ENCODE results near the gene GSK3B.
"Not testable (repeated sequence)": the region's sequence is repeated elsewhere in the genome, so short reads cannot be mapped to it uniquely, and the experiment has no call there.

The GSK3B gene

DNA sequence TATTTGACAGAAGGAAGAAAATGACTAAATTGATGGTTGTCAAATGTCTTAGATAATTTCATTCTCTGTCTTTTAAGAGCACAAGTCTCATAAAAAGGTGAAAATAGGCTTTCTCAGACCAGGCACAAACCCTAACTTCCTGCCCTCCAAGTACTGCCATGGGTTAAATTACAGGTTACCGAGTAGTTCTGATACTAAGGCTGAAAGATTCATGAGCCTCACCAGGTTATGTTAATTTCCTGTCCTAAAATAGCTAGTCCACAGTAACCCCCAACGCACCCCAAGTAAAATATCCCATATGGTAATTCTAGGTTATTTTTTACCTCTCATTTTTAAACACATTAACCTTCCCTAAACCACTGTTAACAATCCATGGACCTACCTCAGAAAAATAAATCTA lies 42.0 kb downstream of the GSK3B start:
- DNase-seq, result no peak

DNA sequence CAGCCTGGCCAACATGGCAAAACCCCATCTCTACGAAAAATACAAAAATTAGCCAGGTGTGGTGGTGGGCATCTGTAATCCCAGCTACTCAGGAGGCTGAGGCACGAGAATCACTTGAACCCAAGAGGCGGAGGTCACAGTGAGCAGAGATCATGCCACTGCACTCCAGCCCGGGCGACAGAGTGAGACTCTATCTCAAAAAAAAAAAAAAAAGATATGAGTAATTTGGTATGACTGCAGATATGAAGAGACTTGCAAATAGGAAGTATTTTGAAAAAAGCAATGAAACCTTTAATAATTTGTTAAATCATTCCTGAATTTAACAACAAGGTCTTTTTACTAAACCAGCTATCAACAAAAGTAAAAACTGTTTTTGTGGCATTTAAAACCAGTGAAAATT lies 42.7 kb downstream of the GSK3B start:
- not testable (repeated sequence) for DNase-seq

- DNase-seq, result no peak
Measured at GRCh38 chr3:120049881-120050539, 44.2 kb downstream of the GSK3B start.

- DNase-seq, result no peak
Measured at GRCh38 chr3:120049072-120049471, 45.2 kb downstream of the GSK3B start.

DNA sequence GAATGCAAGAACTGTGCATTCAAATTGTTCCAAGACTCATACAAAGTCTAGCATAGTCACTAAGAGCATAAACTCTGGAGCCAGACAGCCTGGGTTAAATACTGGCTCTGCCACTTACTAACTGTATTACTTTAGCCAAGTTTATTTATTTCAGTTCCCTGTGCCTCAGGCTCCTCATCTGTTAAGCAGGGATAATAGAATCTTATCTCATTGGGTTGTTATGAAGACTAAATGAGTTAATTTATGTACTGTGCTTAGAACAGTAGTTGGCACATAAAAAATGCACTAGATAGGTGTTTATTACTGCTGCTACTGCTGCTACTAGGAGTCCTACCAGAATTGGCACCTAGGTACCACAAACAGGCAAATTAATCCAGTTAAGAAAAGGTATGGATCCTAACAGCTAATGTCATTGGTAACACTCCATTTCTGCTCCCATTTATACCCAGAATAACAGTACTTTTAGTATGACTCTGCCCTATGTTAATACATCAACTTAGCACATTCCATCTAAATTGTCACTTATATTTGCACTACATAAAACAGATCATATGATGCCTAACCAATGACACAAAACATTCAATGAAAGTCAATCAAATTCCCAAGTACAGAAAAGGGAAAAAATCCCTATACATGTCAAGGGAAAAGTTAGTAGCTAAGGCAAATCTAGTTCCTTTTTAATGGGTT lies 45.7 kb downstream of the GSK3B start:
- DNase-seq, result no peak

DNA sequence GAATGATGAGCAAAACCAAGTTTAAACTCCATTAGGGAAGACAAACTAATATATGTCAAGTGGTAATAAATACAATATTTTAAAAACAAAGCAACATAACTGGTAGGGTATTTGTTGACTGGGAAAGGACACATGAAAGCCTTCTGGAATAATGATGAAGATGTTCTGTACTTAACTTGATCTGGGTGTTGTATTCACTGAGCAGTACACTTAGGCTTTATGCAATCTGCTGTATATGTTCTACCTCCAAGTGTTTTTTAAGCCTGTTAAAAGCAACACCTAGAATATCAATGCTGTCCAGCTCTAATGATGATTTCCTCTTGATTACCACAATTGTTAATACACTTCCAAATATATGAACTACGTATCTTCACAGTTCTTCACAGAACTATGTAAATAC lies 46.6 kb downstream of the GSK3B start:
- DNase-seq, result no peak

- no peak for DNase-seq
Measured at GRCh38 chr3:120040813-120041377, 53.4 kb downstream of the GSK3B start.

- DNase-seq, result no peak
Measured at GRCh38 chr3:120039642-120040610, 54.3 kb downstream of the GSK3B start.

DNA sequence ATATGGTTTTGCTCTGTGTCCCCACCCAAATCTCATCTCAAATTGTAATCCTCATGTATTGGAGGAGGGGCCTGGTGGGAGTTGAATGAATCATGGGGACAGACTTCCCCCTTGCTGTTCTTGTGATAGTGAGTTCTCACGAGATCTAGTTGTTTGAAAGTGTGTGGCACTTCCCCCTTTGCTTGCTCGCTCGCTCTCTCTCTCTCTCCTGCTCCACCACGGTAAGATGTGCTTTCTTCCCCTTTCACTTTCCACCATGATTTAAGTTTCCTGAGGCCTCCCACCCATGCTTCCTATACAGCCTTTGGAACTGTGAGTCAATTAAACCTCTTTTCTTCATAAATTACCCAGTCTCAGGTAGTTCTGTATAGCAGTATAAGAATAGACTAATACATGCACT lies 60.7 kb downstream of the GSK3B start:
- no peak for DNase-seq

GRCh38 chr3:120031561-120031960 lies 62.7 kb downstream of the GSK3B start:
- no peak for DNase-seq

- no peak for DNase-seq
Measured at GRCh38 chr3:120029749-120030148, 64.5 kb downstream of the GSK3B start.

DNA sequence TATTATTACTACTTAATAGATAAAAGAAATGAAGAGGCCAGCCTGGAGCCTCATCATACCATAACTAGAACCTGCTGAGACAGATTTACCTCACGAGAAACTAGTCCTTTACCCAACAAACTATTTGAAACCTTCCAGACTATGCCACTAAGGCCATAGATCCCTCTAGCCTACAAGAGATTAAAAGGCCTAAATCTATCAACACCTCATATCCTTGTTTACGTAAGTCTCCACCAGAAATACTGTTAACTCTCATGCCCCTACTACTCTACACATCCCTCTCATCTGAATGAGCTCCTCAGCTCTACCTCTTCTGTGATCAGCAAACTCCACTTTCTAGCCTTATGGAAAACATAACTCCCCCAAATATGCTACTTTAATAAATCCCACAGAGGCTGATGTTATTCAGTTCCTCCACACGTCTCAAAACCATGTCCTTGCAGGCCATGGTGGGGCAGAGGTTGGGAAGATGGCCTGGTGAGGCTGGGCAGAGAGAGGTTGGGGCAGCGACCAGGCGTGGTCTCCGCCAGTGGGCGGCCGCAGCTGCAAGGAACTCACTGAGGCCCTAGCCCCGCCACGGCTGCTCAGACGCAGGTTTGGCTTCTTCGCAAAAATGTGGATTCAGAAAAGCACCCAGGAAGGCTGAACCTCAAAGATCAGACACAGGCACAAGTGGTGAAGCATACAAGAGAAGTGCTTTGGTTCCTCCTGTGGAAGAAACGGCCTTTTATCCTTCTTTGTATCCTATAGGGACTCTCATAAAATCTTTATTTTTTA lies 65.8 kb downstream of the GSK3B start:
- DNase-seq, result no peak

- no peak for DNase-seq
Measured at GRCh38 chr3:120027226-120027625, 67.0 kb downstream of the GSK3B start.

GRCh38 chr3:120025520-120025919 lies 68.7 kb downstream of the GSK3B start:
- DNase-seq, result no peak

DNA sequence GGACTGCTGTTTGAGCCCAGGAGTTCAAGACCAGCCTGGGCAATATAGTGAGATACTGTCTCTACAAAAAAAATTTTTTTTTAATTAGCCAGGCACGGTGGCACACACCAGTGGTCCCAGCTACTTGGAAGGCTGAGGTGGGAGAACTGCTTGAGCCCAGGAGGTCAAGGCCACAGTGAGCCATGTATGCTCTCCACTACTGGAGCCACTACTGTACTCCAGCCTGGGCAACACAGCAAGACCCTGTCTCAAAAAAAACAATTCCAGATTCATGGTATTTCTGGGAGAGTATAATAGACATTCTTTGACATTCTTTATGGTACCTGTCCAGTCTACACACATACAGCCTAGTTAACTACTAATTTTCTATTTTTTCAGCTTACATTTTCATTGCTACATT lies 70.1 kb downstream of the GSK3B start:
- no peak for DNase-seq

DNA sequence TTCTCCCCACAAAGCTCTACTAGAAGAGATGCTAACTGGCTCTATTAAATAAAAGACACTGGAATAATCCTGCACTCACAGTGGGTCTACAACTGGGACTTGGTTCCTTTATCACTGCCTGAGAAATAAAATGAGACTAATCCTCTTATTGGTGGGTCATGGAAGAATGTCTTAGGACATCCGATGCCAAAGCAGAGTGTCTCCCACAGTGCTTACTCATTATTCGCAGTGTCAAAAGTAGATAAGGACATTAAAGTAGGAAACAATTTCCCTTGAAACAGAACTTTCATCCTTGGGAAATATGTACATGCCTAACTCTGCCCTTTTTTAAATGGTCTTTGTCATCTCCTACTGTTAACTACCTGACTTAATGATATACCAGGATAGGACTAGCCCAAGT lies 71.5 kb downstream of the GSK3B start:
- DNase-seq, result no peak

GRCh38 chr3:120021523-120021922 lies 72.7 kb downstream of the GSK3B start:
- DNase-seq, result no peak

- DNase-seq, result no peak
Measured at GRCh38 chr3:120018299-120018698, 75.9 kb downstream of the GSK3B start.

DNA sequence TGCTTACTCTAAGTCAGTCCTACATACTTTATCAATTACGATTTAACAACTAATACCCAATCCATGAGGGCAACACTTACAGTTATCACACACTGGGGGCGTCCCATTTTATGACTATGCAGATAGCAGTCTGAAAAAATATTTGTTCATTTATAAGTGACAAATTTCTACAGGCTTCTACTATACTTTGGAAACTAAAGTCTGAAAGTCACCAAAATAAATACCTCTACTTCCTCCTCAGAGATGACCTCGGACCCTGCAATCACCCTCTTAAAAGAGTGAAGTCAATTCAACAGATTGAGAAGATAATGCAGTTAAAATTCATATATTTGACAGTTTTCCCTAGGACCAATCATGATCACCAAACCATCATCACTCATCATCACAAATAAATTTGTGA lies 76.6 kb downstream of the GSK3B start:
- no peak for DNase-seq

DNA sequence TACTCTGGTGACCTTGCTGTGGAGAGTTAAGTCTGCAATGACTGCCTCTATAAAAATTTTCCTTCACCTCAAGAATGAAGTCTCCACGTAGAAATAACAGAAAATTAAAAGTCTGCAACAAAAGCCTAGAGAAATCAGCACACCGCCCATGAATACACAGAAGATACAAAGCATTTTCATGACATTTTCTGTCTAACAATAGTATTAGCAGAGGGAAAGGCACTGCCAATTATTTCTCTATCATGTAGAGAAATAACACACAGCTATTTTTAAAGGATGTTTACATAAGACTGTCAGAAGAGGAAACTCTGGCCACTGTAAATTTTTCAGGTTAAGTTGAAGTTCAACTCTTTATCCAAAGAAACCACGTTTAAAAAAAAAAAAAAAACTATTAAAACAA lies 80.8 kb downstream of the GSK3B start:
- no peak for DNase-seq

- DNase-seq, result not testable (repeated sequence)
Measured at GRCh38 chr3:120005741-120006140, 88.5 kb downstream of the GSK3B start.

DNA sequence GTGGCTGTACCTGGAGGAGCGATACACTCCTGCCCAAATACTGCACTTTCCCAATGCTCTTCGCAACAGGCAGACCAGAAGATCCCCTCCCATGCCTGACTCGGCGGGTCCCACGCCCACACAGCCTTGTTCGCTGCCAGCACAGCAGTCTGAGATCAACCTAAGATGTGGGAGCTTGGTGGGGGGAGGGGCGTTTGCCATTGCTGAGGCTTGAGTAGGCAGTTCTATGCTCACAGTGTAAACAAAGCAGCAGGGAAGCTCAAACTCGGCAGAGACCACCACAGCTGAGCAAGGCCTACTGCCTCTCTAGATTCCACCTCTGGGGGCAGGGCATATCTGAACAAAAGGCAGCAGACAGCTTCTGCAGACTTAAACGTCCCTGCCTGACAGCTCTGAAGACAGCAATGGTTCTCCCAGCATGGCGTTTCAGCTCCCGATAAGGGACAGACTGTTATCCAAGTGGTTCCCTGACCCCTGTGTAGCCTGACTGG lies 90.2 kb downstream of the GSK3B start:
- not testable (repeated sequence) for DNase-seq

Measured in effector CD8-positive, alpha-beta T cell (primary cell).